OCI-LY1 (cell line): Measurements from ENCODE around the gene PPFIA1.

Source experiments
- H2AFZ ChIP-seq: fragments of 200-600 bp; sonication (generic), shearing (Covaris generic); 2 replicates; pipeline ENCODE4 v1.6.0; 2014; ENCODE audit warnings: antibody characterized with exemption, mild to moderate bottlenecking, low read length
- H3F3A ChIP-seq: fragments of 200-600 bp; sonication (generic), shearing (Covaris generic); 2 replicates; pipeline ENCODE4 v1.6.0; 2014; ENCODE audit warnings: mild to moderate bottlenecking, antibody characterized with exemption, low read length, moderate library complexity; ENCODE audit not compliant: insufficient read depth
- H3K27ac ChIP-seq: fragments of 200-600 bp; sonication (generic); 2 replicates; pipeline ENCODE4 v1.5.1; 2014; ENCODE audit warnings: low read length, mixed run types, mild to moderate bottlenecking, low read depth; ENCODE audit not compliant: poor library complexity, severe bottlenecking
- H3K27me3 ChIP-seq: fragments of 200-600 bp; sonication (generic); 2 replicates; pipeline ENCODE4 v1.6.0; 2014; ENCODE audit warnings: antibody characterized with exemption, mild to moderate bottlenecking, low read length, moderate library complexity; ENCODE audit not compliant: insufficient read depth
- H3K36me3 ChIP-seq: fragments of 200-600 bp; sonication (generic); 2 replicates; pipeline ENCODE4 v1.6.1; 2014; ENCODE audit warnings: mild to moderate bottlenecking, antibody characterized with exemption, low read length, moderate library complexity, mixed read lengths; ENCODE audit not compliant: insufficient read depth
- H3K4me1 ChIP-seq: fragments of 200-600 bp; sonication (generic); 2 replicates; pipeline ENCODE4 v1.5.1; 2014; ENCODE audit warnings: mild to moderate bottlenecking, low read length, moderate library complexity; ENCODE audit not compliant: insufficient read depth, severe bottlenecking
- H3K4me2 ChIP-seq: fragments of 200-600 bp; sonication (generic), shearing (Covaris generic); 2 replicates; pipeline ENCODE4 v1.6.1; 2014; ENCODE audit warnings: low read length
- H3K4me3 ChIP-seq: fragments of 200-600 bp; sonication (generic); 2 replicates; pipeline ENCODE4 v1.5.1; 2014; ENCODE audit warnings: low read length, low read depth, mild to moderate bottlenecking, mixed read lengths; ENCODE audit not compliant: poor library complexity, severe bottlenecking
- H3K79me2 ChIP-seq: fragments of 200-600 bp; shearing (Covaris generic); 2 replicates; pipeline ENCODE4 v1.6.1; 2016; ENCODE audit warnings: mixed run types, low read length, mixed read lengths; ENCODE audit not compliant: insufficient read depth
- H3K9ac ChIP-seq: fragments of 200-600 bp; sonication (generic), shearing (Covaris generic); 2 replicates; pipeline ENCODE4 v1.6.1; 2014; ENCODE audit warnings: mild to moderate bottlenecking, low read length, mixed read lengths
- H3K9me2 ChIP-seq: fragments of 200-600 bp; sonication (generic), shearing (Covaris generic); 2 replicates; pipeline ENCODE4 v1.6.1; 2014; ENCODE audit warnings: low read depth, mild to moderate bottlenecking, low read length, mixed read lengths
- H3K9me3 ChIP-seq: fragments of 200-600 bp; shearing (Covaris generic); 2 replicates; pipeline ENCODE4 v1.6.1; 2014; ENCODE audit warnings: low read length, mixed read lengths
- H4K20me1 ChIP-seq: fragments of 200-600 bp; sonication (generic), shearing (Covaris generic); 2 replicates; pipeline ENCODE4 v1.6.0; 2016; ENCODE audit warnings: mild to moderate bottlenecking, low read length; ENCODE audit not compliant: insufficient read depth
- EZH2 ChIP-seq: fragments of 200-600 bp; sonication (generic), shearing (Covaris generic); IDR thresholded peaks from 2 replicates; pipeline ENCODE4 v1.8.0; 2017; ENCODE audit warnings: borderline replicate concordance, mixed run types, mild to moderate bottlenecking, antibody characterized with exemption, low read length, moderate library complexity, mixed read lengths
- TF ChIP-seq, protein P1 (sequence below): fragments of 200-600 bp; sonication (generic), shearing (Covaris generic); IDR thresholded peaks from 2 replicates; pipeline ENCODE4 v1.5.1; 2017; ENCODE audit warnings: mild to moderate bottlenecking, antibody characterized with exemption, low read length, moderate library complexity, mixed read lengths

PPFIA1 gene

DNA sequence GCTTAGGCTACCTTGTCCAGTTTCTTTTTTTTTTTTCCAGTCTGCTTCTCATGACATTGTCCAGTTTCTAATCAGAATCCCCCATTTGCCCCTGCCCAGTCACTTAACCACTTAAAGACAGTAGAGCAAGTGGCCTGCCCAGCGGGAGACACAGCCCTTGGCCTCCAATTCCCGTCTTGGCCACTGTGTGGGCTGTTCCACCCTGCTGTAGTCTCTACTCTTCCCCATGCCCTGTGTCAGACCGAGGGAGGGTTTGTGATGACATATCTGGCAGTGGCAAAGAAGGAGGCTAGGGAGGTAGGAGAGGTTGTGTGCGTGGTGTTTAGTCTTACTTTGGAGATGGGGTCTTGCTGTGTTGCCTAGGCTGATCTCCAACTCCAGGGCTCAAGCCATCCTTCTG lies 11.5 kb downstream of the PPFIA1 start:
- Histone ChIP-seq H3K27ac (no peak overlapping the region), H4K20me1 (no peaks in the 10 kb centered on the region), H2AFZ (no peak overlapping the region), H3K79me2 (no peaks in the 10 kb centered on the region), H3K36me3 (peaks cover 69% of the 10 kb centered on the region), H3K4me3 (no peak overlapping the region), H3K4me1 (no peaks in the 10 kb centered on the region), H3K4me2 (no peak overlapping the region), H3K27me3 (no peaks in the 10 kb centered on the region), H3K9me3 (no peaks in the 10 kb centered on the region), H3K9me2 (no peaks in the 10 kb centered on the region), H3K9ac (no peak overlapping the region), H3F3A (no peaks in the 10 kb centered on the region)
- no peak for TF ChIP-seq EZH2
- TF ChIP-seq, protein P1, sequence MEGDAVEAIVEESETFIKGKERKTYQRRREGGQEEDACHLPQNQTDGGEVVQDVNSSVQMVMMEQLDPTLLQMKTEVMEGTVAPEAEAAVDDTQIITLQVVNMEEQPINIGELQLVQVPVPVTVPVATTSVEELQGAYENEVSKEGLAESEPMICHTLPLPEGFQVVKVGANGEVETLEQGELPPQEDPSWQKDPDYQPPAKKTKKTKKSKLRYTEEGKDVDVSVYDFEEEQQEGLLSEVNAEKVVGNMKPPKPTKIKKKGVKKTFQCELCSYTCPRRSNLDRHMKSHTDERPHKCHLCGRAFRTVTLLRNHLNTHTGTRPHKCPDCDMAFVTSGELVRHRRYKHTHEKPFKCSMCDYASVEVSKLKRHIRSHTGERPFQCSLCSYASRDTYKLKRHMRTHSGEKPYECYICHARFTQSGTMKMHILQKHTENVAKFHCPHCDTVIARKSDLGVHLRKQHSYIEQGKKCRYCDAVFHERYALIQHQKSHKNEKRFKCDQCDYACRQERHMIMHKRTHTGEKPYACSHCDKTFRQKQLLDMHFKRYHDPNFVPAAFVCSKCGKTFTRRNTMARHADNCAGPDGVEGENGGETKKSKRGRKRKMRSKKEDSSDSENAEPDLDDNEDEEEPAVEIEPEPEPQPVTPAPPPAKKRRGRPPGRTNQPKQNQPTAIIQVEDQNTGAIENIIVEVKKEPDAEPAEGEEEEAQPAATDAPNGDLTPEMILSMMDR = no peak

DNA sequence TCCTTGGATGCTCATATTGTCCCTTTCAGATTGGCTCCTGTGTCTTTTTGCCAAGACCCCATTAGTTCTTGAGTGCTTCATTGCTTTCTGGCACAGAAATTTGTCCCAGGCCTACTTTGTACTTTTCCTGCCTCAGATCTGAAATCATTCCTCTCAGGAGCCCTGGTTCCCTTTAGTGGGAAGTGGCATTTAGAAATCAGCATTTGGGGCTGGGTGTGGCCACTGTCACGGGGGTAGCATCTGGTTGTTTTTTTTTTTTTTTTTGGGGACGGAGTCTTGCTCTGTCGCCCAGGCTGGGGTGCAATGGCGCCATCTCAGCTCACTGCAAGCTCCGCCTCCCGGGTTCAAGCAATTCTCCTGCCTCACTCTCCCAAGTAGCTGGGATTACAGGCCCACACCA lies 18.2 kb downstream of the PPFIA1 start:
- H3K4me3 ChIP-seq = no peak overlapping the region
- no peaks in the 10 kb centered on the region for H3K27me3 ChIP-seq
- no peaks in the 10 kb centered on the region for H3K4me1 ChIP-seq
- H3K79me2 ChIP-seq = peaks cover 3% of the 10 kb centered on the region; the same call in 1 of the 2 replicates
- no peaks in the 10 kb centered on the region for H4K20me1 ChIP-seq
- peaks cover 72% of the 10 kb centered on the region for H3K36me3 ChIP-seq
- TF ChIP-seq EZH2 = no peak
- TF ChIP-seq, protein P1 = no peak
- no peaks in the 10 kb centered on the region for H3K9me2 ChIP-seq
- H3F3A ChIP-seq = no peaks in the 10 kb centered on the region
- H3K9me3 ChIP-seq = no peaks in the 10 kb centered on the region
- no peak overlapping the region for H3K4me2 ChIP-seq
- no peak overlapping the region for H2AFZ ChIP-seq
- no peak overlapping the region for H3K9ac ChIP-seq
- no peak overlapping the region for H3K27ac ChIP-seq

DNA sequence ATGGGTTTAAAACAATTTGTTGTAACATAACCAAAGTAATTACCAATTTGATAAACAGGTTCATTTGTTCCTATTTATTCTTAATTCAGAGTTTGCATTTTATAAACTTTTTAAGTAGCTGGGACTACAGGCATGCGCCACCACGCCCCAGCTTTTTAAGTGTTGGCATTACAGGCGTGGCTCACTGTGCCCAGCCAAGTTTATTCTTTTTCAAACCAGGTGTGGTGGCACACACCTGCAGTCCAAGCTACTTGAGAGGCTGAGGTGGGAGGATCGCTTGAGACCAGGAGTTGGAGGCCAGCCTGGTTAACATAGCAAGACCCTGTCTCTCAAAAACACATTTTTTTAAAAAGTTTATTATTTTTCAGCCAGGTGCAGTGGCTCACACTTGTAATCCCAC lies 19.1 kb downstream of the PPFIA1 start:
- no peaks in the 10 kb centered on the region for H3K9me2 ChIP-seq
- H3K79me2 ChIP-seq = peaks cover 3% of the 10 kb centered on the region; the same call in 1 of the 2 replicates
- no peaks in the 10 kb centered on the region for H3K27me3 ChIP-seq
- no peaks in the 10 kb centered on the region for H3K4me1 ChIP-seq
- H3K36me3 ChIP-seq = peaks cover 69% of the 10 kb centered on the region
- no peak overlapping the region for H2AFZ ChIP-seq
- H3K9ac ChIP-seq = no peak overlapping the region
- H3K9me3 ChIP-seq = no peaks in the 10 kb centered on the region
- H4K20me1 ChIP-seq = no peaks in the 10 kb centered on the region
- no peak overlapping the region for H3K27ac ChIP-seq
- no peaks in the 10 kb centered on the region for H3F3A ChIP-seq
- H3K4me2 ChIP-seq = no peak overlapping the region
- TF ChIP-seq, protein P1 = no peak
- TF ChIP-seq EZH2 = no peak
- H3K4me3 ChIP-seq = no peak overlapping the region
